ENCODE measurements around the gene NCEH1. TPM values are rescaled to one million over a fixed set of nuclear protein-coding genes. Genes with fewer than 3 reads are reported as not detected.

NCEH1 gene
- total and polyA plus RNA-seq, 10 of the 15 experiments (the other 5 are each of a cell fraction or from before 2014, with no cell fraction given): 1.8 to 8.1 (median 4.5) TPM

- TF ChIP-seq USF2 (IDR thresholded peaks at IDR 0.05; ENCODE audit: borderline replicate concordance, low read depth, low read length) (no peak), TAF1 (IDR thresholded peaks at IDR 0.05; ENCODE audit: borderline replicate concordance, low read depth, low read length) (no peak), PAX8 (IDR thresholded peaks at IDR 0.05) (no peak), NFIC (IDR thresholded peaks at IDR 0.05; ENCODE audit: low read depth, low read length) (no peak), TARDBP (IDR thresholded peaks at IDR 0.05; ENCODE audit: borderline replicate concordance) (no peak), TCF7 (IDR thresholded peaks at IDR 0.05; ENCODE audit: borderline replicate concordance) (no peak), PBX3 (IDR thresholded peaks at IDR 0.05; ENCODE audit: insufficient replicate concordance, low read depth, low read length) (no peak), ATF2 (IDR thresholded peaks at IDR 0.05; ENCODE audit: low read length) (no peak), CBX3 (IDR thresholded peaks at IDR 0.05; ENCODE audit: borderline replicate concordance, low read depth) (no peak), YBX1 (IDR thresholded peaks at IDR 0.05) (no peak), BMI1 (IDR thresholded peaks at IDR 0.05; ENCODE audit: borderline replicate concordance) (no peak)
Observed at GRCh38 chr3:172601066-172601832, 109.6 kb downstream of the NCEH1 start (continued).
